Stimulated activated CD8-positive, alpha-beta memory T cell treated with anti-CD3 and anti-CD28 coated beads, Interleukin-15, amount 100 ng/mL, for 1 hour (primary cell): ENCODE data around the gene NACAD.

ENCODE experiments used
- DNase-seq: peaks from one replicate; pipeline ENCODE4 v3.0.0-alpha.2; 2020; ENCODE audit warnings: low read depth

NACAD gene

GRCh38 chr7:45088146-45088701, 545 bp downstream of the NACAD start:
- no peak for DNase-seq

DNA sequence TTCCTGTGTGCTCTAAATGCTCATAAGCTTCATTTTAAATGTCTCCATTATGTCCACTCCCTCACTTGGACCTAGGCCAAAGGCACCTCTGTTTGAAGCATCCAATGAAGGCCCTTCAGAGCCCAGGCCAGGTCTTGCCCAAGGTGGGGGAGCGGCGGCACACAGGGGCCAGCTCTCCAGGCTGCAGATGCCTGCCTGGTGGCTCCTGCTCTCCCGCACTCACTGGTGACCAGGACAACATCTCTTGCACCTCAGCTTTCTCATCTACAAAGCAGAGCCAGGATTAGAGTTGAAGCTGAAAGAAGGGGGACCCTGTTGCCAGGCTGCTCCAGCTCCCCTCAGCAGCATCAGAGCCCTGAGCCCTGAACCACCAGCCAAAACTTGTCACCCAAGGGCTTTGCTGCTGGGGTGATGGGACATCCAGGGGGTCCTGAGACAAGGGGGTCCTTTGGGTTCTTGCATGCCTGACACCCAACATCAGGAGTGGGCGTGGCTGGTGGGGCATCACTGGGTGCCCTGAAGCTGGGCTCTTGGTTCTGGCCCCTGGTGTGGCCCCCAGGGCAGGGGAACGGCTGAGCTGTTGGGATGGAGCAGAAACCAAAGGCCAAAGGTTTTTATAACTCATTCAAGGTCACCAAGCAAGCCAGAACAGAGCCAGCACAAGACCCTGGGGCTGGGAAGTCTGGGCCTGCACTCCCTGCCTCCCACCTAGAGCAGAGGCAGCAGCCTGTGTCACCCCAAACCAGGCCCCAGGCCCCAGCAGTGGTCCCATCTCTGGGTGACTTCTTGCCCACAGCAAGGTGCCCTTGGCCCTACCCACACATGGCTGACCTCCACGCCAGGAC, 1.2 kb downstream of the NACAD start:
- no peak for DNase-seq

DNA sequence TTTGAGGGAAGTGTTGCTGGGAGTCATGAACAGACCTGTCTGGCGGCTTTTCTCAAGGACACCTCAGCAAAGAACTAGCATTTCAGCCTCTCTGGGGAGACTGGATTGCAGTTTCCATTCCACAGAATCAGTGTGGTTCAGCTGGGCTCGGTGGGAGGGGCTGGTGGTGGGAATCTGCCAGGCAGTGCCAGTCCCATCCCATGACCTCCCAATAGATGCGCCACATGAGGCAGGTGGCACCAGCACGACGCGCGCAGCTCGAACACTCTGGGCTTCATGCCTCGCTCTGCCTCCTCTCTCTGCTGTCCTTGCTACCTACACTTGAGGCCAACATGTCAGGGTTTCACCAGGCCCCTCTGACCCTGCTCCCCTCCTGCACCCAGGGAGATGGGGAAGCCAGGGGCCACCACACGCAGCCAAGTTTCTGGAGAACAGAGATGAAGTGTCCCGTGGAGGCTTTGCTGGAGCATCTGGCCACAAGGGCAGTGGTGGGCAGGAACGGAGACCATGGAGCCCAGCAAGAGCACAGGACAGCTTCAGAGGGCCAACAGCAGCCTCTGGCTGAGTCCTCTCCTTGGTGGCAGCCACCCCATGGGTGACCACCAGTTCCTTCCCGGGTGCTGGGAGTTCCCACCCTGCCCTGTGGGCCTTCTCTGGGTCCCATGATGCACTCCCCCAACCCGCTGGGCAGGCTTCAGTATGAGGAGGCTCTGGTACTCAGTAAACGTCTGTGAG, 2.3 kb downstream of the NACAD start:
- no peak for DNase-seq

DNA sequence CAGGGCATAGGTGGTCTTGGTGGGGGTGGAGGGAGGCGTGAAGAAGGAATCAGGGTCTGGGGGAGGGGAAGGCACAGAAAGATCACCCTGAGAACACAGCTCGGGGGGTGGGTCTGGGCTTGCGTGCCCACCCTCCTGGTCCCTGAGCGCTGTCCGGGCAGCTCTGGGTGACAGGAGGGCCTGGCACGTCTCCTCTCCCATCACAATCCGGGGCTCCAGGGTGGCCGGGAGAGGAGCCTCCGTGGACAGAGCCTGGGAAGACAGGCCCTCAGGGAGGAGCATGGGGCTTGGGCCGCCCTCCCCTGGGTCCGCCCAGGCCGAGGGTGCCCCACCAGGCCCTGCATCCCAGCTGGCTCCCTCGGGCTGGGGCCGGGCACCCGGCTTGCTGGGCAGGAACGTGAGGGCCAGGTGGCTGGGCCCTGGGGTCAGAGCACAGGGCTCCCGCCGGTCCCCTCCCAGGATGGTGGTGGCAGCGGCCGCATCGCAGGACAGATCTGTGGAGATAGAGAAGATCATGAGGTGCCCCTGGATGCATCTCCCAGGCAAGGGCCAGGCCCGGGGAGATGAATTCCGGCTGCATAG, 3.1 kb downstream of the NACAD start:
- DNase-seq, result no peak

DNA sequence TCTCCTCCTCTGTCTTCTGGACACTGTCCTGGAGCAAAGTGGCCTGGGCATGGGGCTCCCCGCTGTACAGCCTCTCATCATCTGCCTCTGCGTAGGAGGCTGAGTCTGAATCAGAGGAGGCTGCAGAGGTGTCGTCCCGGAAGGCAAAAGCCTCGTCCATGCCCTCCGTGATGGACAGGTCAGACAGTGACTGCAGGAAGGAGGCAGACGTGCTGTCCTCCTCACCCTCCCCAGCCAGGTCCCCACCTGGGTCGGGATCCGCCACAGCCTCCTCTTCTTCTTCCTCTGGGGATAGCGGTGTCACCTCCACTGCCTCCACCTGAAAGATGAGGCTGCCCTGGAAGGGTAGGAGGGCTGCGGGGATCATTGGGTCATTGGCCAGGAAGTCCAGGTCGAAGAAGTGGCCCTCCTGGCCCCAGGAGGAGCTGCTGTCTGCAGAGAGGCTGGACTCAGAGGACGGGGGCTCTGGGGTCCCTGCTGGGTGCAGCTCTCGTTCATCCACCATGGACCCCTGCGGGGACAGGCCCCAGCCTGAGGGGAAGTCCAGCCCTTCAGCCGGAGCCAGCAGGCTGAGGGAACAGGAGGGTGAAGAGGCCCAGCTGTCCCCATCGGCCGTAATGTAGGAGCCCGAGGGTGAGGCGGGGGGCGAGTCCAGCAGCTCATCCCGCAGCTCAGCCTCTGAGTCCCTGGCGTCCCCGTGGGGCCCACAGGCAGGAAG, 3.7 kb downstream of the NACAD start:
- DNase-seq, result no peak

DNA sequence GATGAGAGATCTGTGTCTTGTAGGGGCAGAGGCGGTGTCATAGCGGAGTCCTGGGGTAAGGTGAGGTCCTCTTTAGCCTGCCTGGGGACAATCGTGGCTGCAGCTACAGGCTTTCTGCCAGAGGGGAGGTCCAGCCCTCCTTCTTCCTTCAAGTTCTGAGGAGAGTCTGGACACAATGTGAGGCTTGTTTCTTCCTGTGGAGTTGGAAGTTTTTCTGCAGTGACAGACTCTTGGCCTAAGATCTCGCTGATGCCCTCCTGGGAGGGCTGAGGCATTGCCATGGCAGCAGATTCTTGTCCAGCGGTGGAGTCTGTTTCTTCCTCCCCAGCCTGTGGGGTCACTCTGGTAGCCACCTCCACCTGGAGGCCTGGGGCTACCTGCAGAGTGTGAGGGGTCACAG, 4.4 kb downstream of the NACAD start:
- no peak for DNase-seq

DNA sequence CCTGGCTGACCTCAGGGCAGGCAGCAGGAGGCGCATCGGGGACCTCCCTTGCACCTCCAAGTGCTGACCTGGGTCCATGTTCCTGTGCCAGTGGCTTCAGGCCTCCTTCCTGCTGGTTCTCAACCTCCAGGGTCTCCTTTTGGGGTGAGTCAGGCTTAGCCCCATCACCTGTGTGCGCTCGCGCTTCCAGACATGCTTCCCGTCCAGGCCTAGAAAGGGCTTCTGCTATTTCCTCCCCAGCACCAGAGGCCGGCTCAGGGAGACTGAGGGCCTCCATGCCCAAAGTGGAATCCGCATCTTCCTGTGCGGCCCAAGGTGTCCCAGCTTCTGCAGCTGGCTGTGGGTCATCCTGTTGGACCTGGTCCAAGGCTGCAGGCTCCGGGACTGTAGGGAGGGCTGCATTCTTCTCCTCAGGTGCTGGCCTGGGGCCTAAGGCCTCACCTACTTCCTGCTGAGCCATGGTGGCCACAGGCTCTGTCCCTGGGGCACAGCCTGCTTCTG, 5.9 kb downstream of the NACAD start:
- no peak for DNase-seq

DNA sequence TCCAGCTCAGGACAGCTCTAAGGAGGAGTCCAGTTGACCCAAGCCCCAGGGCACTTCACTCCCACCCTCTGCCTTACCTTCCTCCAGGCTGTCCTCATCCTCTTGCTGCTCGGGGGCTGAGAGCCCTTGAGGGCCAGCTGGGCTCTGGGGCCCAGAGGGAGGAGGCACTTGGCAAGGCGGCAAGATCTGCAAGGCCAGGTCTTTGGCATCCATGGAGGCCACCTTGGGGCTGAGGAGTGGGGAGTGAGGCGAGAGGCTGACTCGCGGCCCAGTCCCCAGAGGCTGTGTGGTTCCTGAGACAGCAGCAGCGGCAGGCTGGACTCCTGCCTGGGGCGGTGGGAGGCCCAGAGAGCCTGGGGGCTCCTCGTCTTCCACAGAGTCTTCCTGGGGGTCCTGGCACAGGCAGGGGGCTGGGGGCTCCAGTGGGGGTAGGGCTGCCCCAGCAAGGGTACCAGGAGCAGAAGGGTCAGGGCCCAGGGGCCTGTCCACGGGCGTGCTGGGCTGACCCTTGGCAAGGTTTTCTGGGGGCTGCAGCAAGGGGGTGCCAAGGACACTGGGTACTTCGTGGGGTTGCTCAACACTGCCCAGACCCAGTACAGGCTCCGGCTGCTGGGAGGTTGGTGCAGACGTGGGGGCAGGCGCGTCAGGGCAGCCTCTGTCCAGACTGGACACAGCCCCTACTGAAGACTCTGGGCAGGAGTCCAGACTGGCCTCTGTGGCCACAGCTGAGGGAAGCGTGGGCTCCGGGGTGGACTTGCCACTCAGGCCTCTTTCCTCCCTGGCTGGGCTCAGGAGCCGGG, 6.5 kb downstream of the NACAD start:
- DNase-seq, result no peak

GRCh38 chr7:45081670-45081974, 7.1 kb downstream of the NACAD start:
- no peak for DNase-seq

- DNase-seq, result no peak
Measured at GRCh38 chr7:45080958-45081669, 7.7 kb downstream of the NACAD start.

GRCh38 chr7:45080265-45080957, 8.4 kb downstream of the NACAD start:
- no peak for DNase-seq

DNA sequence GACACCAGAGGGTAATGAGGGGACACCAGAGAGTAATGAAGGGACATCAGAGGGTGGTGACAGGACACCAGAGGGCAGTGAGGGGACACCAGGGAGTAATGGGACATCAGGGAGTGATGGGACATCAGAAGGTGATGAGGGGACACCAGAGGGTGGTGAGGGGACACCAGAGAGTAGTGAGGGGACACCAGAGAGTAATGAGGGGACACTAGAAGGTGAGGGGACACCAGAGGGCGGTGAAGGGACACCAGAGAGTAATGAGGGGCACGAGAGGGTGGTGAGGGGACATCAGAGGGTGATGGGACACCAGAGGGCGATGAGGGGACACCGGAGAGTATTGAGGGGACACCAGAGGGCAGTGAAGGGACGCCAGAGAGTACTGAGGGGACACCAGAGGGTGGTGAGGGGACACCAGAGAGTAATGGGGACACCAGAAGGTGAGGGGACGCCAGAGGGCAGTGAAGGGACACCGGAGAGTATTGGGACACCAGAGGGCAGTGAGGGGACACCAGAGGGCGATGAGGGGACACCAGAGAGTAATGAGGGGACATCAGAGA, 10.6 kb downstream of the NACAD start:
- DNase-seq, result no peak

DNA sequence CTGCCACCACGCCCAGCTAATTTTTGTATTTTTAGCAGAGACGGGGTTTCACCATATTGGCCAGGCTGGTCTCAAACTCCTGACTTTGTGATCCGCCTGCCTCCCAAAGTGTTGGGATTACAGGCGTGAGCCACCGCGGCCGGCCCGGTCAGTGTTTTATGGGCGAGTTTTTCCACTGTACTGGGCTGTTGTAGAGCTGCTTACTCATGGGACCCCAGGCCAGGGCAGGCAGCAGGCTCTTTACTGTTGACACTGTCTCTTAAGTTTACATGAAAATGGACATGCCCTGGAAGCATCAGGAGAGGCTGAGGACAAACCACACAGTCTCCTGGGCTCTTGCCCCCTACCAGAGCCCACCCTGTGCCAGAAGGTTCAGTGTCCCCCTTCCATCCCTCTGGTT, 11.2 kb downstream of the NACAD start:
- no peak for DNase-seq

- DNase-seq, result no peak
Measured at GRCh38 chr7:45076946-45077345, 11.8 kb downstream of the NACAD start.

- DNase-seq, result no peak
Measured at GRCh38 chr7:45075871-45076796, 12.6 kb downstream of the NACAD start.

GRCh38 chr7:45075355-45075644, 13.5 kb downstream of the NACAD start:
- DNase-seq, result no peak

DNA sequence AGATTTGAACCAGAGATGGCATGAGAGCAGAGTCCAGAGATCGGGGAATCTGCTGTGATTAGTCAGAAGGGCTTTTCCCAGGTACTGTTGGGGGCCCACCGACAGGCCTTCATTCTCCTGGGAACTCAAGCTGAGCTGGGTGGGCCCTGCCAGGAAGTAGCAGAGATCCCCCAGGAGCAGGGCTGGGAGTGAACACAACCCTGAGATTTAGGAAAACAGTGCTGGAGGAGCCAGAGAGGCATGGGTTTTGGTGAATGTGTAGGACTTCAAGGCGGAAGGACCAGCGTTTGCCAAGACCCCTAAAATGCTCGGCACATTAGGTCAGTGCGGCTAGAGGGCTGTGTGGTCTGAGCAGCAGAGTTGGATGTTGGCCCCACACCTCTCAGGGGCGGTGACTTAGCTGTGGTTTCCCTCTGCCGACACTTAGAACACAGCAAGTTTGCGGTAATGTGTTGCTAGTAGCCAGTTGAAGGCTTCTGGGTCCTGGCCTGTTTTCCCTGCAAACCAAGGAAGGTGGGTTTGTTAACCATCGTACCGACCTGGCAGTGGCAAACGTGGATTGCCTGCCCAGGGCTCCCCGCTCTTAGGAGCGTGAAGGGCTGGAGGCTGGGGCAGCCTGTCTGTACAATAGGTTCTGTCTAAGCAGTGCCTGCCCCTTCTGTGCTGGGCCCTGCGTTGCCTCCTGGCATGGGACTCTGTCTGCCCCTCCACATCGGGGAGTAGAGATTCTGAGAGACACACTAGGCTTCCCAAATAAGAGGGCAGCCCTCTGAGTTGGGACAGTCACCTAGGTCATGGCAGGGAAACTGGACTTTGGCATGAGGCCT, 14.0 kb downstream of the NACAD start:
- DNase-seq, result no peak
